ENCODE measurements around the gene LAD1. TPM values are rescaled to one million over a fixed set of nuclear protein-coding genes. Genes with fewer than 3 reads are reported as not detected.

LAD1 gene
- total and polyA plus RNA-seq, 4 donors: 17.8 to 63.8 (median 38.7) TPM

GRCh38 chr1:201383647-201384405 is 15.3 kb downstream of the LAD1 start:
- Histone ChIP-seq H3K36me3 (ENCODE audit: control insufficient read depth in 4 of 4, insufficient read depth in 4 of 4, low read length in 4 of 4) (no peaks in the 10 kb centered on the region), H3K9ac (ENCODE audit: insufficient read depth in 1 of 2, low read length in 2 of 2) (no peak overlapping the region), H3K4me3 (no peak overlapping the region), H3K9me3 (ENCODE audit: control insufficient read depth in 4 of 4, insufficient read depth in 3 of 4, low read length in 3 of 4) (no peaks in the 10 kb centered on the region), H3K27ac (ENCODE audit: low read depth in 1 of 2, low read length in 1 of 2) (peak overlapping the region in 1 of 2 donors; percentile 88), H3K27me3 (ENCODE audit: control insufficient read depth in 3 of 3, insufficient read depth in 3 of 3, low read length in 2 of 3) (no peaks in the 10 kb centered on the region), H3K4me1 (ENCODE audit: control insufficient read depth in 5 of 5, insufficient read depth in 5 of 5, low read length in 5 of 5) (peaks cover 0 to 19% (median 0%) of the 10 kb centered on the region in 5 donors)
- 91% methylated on average over 4 of the region's 4 CpGs for WGBS, 2 donors
- no peak for TF ChIP-seq CTCF (IDR thresholded peaks at IDR 0.05; ENCODE audit: control extremely low read depth, extremely low read depth)
- no peak for ATAC-seq (ENCODE audit: insufficient read depth, low FRiP score)
- peak in 1 of 3 donors; percentile 34 for DNase-seq

DNA sequence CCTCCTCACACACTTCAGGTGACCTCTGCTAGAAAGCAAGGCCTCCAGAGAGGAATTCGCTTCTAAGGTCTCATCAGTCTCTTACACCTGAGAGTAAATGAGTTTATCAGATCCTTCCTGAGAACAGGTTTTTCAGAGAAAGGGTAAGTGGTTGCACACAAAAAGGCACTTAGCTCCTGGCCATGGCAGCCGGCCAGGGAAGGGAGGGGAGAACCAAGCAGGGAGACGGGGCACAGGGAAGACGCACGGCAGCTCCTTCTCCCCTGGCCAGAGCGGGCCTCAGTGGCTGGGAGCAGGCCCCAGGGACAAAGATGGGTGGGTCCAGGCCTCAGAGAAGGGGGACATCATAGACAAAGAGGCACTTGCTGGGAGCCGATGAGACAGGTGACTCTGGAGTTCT is 18.0 kb downstream of the LAD1 start:
- Histone ChIP-seq H3K9me3 (ENCODE audit: control insufficient read depth in 4 of 4, insufficient read depth in 3 of 4, low read length in 3 of 4) (no peaks in the 10 kb centered on the region), H3K36me3 (ENCODE audit: control insufficient read depth in 4 of 4, insufficient read depth in 4 of 4, low read length in 4 of 4) (no peaks in the 10 kb centered on the region), H3K27ac (ENCODE audit: low read depth in 1 of 2, low read length in 1 of 2) (no peak overlapping the region), H3K4me3 (no peak overlapping the region), H3K4me1 (ENCODE audit: control insufficient read depth in 5 of 5, insufficient read depth in 5 of 5, low read length in 5 of 5) (peaks cover 0 to 37% (median 4%) of the 10 kb centered on the region in 5 donors), H3K9ac (ENCODE audit: insufficient read depth in 1 of 2, low read length in 2 of 2) (no peak overlapping the region), H3K27me3 (ENCODE audit: control insufficient read depth in 3 of 3, insufficient read depth in 3 of 3, low read length in 2 of 3) (no peaks in the 10 kb centered on the region)
- peak; percentile 73 to 87 (median 85) for DNase-seq
- 66 to 87% methylated on average over 7 of the region's 7 CpGs for WGBS, 2 donors
- TF ChIP-seq CTCF (IDR thresholded peaks at IDR 0.05; ENCODE audit: control extremely low read depth, extremely low read depth): no peak
- peak; percentile 22 for ATAC-seq (ENCODE audit: insufficient read depth, low FRiP score)

- no peak for ATAC-seq (ENCODE audit: insufficient read depth, low FRiP score)
- TF ChIP-seq CTCF (IDR thresholded peaks at IDR 0.05; ENCODE audit: control extremely low read depth, extremely low read depth): no peak
- no peaks in the 10 kb centered on the region for H3K9me3 ChIP-seq (ENCODE audit: control insufficient read depth in 4 of 4, insufficient read depth in 3 of 4, low read length in 3 of 4)
- H3K4me1 ChIP-seq (ENCODE audit: control insufficient read depth in 5 of 5, insufficient read depth in 5 of 5, low read length in 5 of 5): peaks cover 0 to 39% (median 3%) of the 10 kb centered on the region in 5 donors
- peak overlapping the region in 1 of 2 donors; percentile 89 for H3K27ac ChIP-seq (ENCODE audit: low read depth in 1 of 2, low read length in 1 of 2)
- peaks cover 0 to 3% (median 0%) of the 10 kb centered on the region in 3 donors for H3K27me3 ChIP-seq (ENCODE audit: control insufficient read depth in 3 of 3, insufficient read depth in 3 of 3, low read length in 2 of 3)
- 87 to 88% methylated on average over 9 of the region's 9 CpGs for WGBS, 2 donors
- DNase-seq: no peak
- H3K4me3 ChIP-seq: no peak overlapping the region
- H3K36me3 ChIP-seq (ENCODE audit: control insufficient read depth in 4 of 4, insufficient read depth in 4 of 4, low read length in 4 of 4): no peaks in the 10 kb centered on the region
- H3K9ac ChIP-seq (ENCODE audit: insufficient read depth in 1 of 2, low read length in 2 of 2): no peak overlapping the region
These were observed 19.3 kb downstream of the LAD1 start for GRCh38 chr1:201379733-201380242.
